Right lobe of liver (tissue), 4 donors: ENCODE measurements around the gene BRPF3.

Experiments used
- POLR2A ChIP-seq: fragments of 450-650 bp; IDR thresholded peaks from one replicate; pipeline ENCODE4 v1.6.1; 2017; ENCODE audit warnings: antibody characterized with exemption, mild to moderate bottlenecking
- TF ChIP-seq, protein P1 (sequence below), 4 donors: fragments of 200-600 bp in 3 of 4; fragments of 450-650 bp in 1 of 4; IDR thresholded peaks; one replicate each; pipeline versions ENCODE4 v1.5.1 to v1.8.0; 2016 to 2022; ENCODE audit warnings: antibody characterized with exemption in 4 of 4, mild to moderate bottlenecking in 2 of 4
- donor health status: DM: no; HTN: no; CAD: no.
- donor health status: DM: no; HTN: no; CAD: no.
- donor health status: DM: no; HTN: yes; CAD: no.

DNA sequence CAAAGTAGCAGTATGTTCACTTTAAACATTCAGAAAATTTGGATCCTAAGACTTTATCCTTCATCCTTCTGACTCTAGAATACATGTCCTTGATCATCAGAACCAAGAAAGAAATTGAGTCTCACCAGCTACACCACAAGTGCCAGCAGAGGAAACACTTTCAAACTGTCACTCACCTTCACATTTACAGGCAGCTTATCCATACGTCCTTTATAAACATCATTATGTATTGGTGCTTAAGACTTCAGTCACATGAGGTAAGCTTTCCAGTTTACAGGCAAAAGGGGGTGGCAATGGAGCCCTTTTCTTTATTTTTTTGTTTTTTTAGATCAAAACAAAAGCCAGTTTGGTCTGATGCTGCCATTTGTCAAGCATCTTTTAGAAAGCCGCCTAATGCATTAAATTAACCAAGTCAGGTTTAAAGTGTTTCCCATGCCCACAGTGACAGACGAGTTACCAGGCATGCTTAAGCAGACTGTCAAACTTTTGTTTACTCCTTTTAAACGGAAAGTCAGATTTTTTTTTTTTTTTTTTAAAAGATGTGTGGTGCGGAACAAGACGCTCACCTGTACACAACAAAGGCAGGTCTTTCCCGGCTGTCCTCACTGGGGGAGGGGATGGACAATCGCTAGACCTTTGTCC lies 952 bp upstream of the BRPF3 start:
- TF ChIP-seq, protein P1, sequence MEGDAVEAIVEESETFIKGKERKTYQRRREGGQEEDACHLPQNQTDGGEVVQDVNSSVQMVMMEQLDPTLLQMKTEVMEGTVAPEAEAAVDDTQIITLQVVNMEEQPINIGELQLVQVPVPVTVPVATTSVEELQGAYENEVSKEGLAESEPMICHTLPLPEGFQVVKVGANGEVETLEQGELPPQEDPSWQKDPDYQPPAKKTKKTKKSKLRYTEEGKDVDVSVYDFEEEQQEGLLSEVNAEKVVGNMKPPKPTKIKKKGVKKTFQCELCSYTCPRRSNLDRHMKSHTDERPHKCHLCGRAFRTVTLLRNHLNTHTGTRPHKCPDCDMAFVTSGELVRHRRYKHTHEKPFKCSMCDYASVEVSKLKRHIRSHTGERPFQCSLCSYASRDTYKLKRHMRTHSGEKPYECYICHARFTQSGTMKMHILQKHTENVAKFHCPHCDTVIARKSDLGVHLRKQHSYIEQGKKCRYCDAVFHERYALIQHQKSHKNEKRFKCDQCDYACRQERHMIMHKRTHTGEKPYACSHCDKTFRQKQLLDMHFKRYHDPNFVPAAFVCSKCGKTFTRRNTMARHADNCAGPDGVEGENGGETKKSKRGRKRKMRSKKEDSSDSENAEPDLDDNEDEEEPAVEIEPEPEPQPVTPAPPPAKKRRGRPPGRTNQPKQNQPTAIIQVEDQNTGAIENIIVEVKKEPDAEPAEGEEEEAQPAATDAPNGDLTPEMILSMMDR (IDR thresholded peaks at IDR 0.05): no peak
- TF ChIP-seq POLR2A: no peak
